ENCODE measurements around the gene PLEKHG3.
"Not testable (repeated sequence)": the region's sequence is repeated elsewhere in the genome, so short reads cannot be mapped to it uniquely, and the experiment has no call there.

Gene PLEKHG3

GRCh38 chr14:64688811-64689281, 15.4 kb upstream of the PLEKHG3 start:
- Histone ChIP-seq H3K4me3 (ENCODE audit: low read depth, low read length) (no peak overlapping the region), H3K27me3 (replicated peaks) (no peaks in the 10 kb centered on the region), H3K36me3 (replicated peaks) (no peaks in the 10 kb centered on the region), H3K27ac (no peak overlapping the region)
- no peak for TF ChIP-seq CTCF (IDR thresholded peaks at IDR 0.05; ENCODE audit: low read depth, low read length, missing control alignments)
- in situ Hi-C loops (cut with HindIII; ENCODE audit: low pct_ligation_motif_present, low sequenced_read_pairs): no loop called here
- no peak for DNase-seq

DNA sequence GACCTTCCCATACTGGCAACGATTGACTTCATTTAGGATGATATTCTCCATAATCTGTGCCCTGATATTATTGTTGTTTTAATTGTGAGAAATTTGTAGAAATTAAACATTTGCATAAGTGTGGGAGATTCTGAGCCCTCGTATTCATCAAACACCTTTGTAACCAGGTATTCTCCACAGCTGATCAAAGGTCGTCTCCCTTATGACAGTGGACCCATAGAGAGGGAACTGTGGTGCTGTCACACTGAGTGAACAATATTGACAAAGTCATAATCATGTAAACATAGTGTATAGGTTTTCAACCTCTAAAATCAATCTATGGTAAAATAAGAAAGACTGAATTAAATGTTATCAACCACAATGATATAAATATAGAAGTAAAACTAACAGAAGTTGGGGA, 14.9 kb upstream of the PLEKHG3 start:
- in situ Hi-C loops (cut with HindIII; ENCODE audit: low pct_ligation_motif_present, low sequenced_read_pairs): no loop called here
- H3K27me3 ChIP-seq (replicated peaks): no peaks in the 10 kb centered on the region
- H3K36me3 ChIP-seq (replicated peaks): no peaks in the 10 kb centered on the region
- no peak overlapping the region for H3K27ac ChIP-seq
- no peak for TF ChIP-seq CTCF (IDR thresholded peaks at IDR 0.05; ENCODE audit: low read depth, low read length, missing control alignments)
- DNase-seq: no peak
- no peak overlapping the region for H3K4me3 ChIP-seq (ENCODE audit: low read depth, low read length)

GRCh38 chr14:64690607-64691006, 13.6 kb upstream of the PLEKHG3 start:
- in situ Hi-C loops (cut with HindIII; ENCODE audit: low pct_ligation_motif_present, low sequenced_read_pairs); H3K4me3 ChIP-seq (ENCODE audit: low read depth, low read length); H3K27ac ChIP-seq; DNase-seq; H3K27me3 ChIP-seq (replicated peaks); H3K36me3 ChIP-seq (replicated peaks): not testable (repeated sequence)

- Histone ChIP-seq H3K27me3 (replicated peaks) (no peaks in the 10 kb centered on the region), H3K36me3 (replicated peaks) (no peaks in the 10 kb centered on the region), H3K4me3 (ENCODE audit: low read depth, low read length) (no peak overlapping the region), H3K27ac (no peak overlapping the region)
- in situ Hi-C loops (cut with HindIII; ENCODE audit: low pct_ligation_motif_present, low sequenced_read_pairs): no loop called here
- DNase-seq: no peak
- TF ChIP-seq CTCF (IDR thresholded peaks at IDR 0.05; ENCODE audit: low read depth, low read length, missing control alignments): no peak
Observed at GRCh38 chr14:64691376-64691775, 12.8 kb upstream of the PLEKHG3 start.

GRCh38 chr14:64692189-64692985, 11.8 kb upstream of the PLEKHG3 start:
- in situ Hi-C loops (cut with HindIII; ENCODE audit: low pct_ligation_motif_present, low sequenced_read_pairs): no loop called here
- TF ChIP-seq CTCF (IDR thresholded peaks at IDR 0.05; ENCODE audit: low read depth, low read length, missing control alignments): no peak
- Histone ChIP-seq H3K36me3 (replicated peaks) (no peaks in the 10 kb centered on the region), H3K27me3 (replicated peaks) (no peaks in the 10 kb centered on the region), H3K4me3 (ENCODE audit: low read depth, low read length) (no peak overlapping the region), H3K27ac (no peak overlapping the region)
- DNase-seq: no peak

DNA sequence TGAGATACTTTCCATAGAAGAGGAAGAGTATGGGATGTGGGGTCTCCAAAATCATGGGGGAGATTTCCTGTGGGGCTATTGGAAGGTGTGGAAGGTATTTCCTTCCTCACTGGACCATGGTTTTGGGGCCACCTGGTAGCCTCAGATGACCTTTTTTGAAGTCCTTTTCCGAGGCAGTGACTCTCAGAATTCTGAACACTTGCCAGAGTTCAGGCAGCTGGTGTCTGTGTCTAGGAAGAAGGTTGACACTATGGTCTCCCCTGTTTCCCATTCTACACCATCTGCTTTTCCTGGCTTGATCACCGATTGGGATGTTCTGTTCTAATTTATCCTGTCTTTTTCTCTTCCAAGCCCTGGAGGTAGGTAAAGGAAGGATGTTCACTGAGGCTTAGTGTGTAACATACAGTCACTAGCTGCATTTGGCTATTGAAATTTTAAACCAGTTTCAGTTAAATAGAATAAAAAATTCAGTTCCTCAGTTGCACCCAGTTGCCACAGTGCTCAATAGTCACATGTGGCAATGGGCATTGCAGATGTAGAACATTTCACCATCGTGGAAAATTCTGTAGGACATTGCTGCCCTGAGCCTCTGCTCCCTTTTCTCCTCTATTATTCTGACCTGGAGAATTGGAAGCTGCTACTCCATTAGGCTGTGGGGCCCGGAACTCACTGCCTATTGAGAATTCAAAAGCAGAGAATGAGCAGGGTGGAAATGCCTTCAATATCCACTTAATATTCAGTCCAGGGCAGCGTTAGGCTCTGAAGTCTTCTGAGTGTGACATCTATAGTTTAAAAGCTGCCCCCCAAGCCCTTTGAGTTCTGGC, 11.0 kb upstream of the PLEKHG3 start:
- no peak overlapping the region for H3K4me3 ChIP-seq (ENCODE audit: low read depth, low read length)
- no peaks in the 10 kb centered on the region for H3K36me3 ChIP-seq (replicated peaks)
- no peak overlapping the region for H3K27ac ChIP-seq
- no peak for DNase-seq
- in situ Hi-C loops (cut with HindIII; ENCODE audit: low pct_ligation_motif_present, low sequenced_read_pairs): no loop called here
- no peak for TF ChIP-seq CTCF (IDR thresholded peaks at IDR 0.05; ENCODE audit: low read depth, low read length, missing control alignments)
- H3K27me3 ChIP-seq (replicated peaks): no peaks in the 10 kb centered on the region

Data from brain microvascular endothelial cell (primary cell).